Stomach (tissue), 4 donors: Measurements from ENCODE around the gene ADH4.

Experiments used
- CTCF ChIP-seq, 7 experiments: fragments of 450-650 bp in 4 of 7; fragments of 200-600 bp in 3 of 7; sonication (generic) in 3 of 7; IDR thresholded peaks; one replicate each; pipeline ENCODE4 v1.5.1; 2016 to 2019; ENCODE audit warnings: antibody characterized with exemption in 7 of 7, control low read depth in 2 of 7, mild to moderate bottlenecking in 1 of 7
- POLR2A ChIP-seq, 4 donors: fragments of 450-650 bp; IDR thresholded peaks; one replicate each; pipeline ENCODE4 v1.6.1; 2016; ENCODE audit warnings: antibody characterized with exemption in 4 of 4, control low read depth in 2 of 4, mild to moderate bottlenecking in 1 of 4, moderate library complexity in 1 of 4
- POLR2AphosphoS5 ChIP-seq, 3 donors: sonication (generic); formaldehyde crosslinking; IDR thresholded peaks; one replicate each; pipeline ENCODE4 v1.6.1; 2016; ENCODE audit warnings: antibody characterized with exemption in 3 of 3

DNA sequence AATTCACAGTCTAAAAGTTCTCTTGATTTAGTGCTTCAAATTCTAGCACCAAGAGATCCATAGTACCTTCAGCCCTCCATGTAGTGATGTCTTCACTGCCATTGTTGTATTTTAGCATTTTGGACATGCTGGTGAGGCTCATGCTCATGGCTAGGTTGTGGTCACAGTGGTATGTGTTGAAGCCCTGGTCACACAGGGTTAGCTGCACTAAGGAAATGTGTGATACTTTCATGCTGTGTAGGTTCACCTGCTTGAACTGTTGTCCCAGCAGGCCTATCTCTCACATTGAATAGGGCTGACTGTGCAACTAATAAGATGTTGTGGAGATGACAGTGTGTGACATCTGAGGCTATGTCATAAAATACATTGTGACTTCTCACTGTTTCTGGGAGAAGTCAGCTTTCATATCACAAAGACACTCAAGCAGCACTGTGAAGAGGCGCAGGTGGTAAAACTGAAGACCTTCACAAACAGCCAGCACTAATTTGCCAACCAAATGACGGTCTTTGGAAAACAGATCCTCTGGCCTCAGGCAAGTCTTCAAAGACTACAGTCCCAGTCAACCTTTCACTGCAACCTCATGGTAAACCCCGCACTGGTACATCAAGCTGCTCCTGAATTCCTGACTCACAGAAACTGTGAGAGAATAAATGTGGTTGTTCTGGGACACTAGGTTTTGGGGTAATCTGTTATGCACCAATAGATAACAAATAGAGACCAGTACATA is 17.4 kb upstream of the ADH4 start:
- TF ChIP-seq CTCF (IDR thresholded peaks at IDR 0.05) (no peak), POLR2AphosphoS5 (IDR thresholded peaks at IDR 0.05) (no peak), POLR2A (IDR thresholded peaks at IDR 0.05) (no peak)
